Measurements from ENCODE around the gene COQ8A. TPM values are rescaled to one million over a fixed set of nuclear protein-coding genes. Genes with fewer than 3 reads are reported as not detected.
"Not testable (repeated sequence)": the region's sequence is repeated elsewhere in the genome, so short reads cannot be mapped to it uniquely, and the experiment has no call there.

The COQ8A gene
- total RNA-seq, 4 donors from 2014 or later = 53.2 to 94.0 (median 80.8) TPM

GRCh38 chr1:226953175-226953800 is 13.2 kb downstream of the COQ8A start:
- Histone ChIP-seq H3K9me3 (no peaks in the 10 kb centered on the region), H3K36me3 (peaks cover 0 to 11% of the 10 kb centered on the region in 2 donors), H3K4me1 (peaks cover 0 to 57% (median 2%) of the 10 kb centered on the region in 3 donors), H3K4me3 (no peak overlapping the region), H3K27me3 (no peaks in the 10 kb centered on the region), H3K27ac (no peak overlapping the region)
- WGBS, 2 donors (ENCODE audit: low coverage in 1 of 2) = 88 to 97% methylated on average over 4 to 6 of the region's 11 CpGs
- TF ChIP-seq CTCF (IDR thresholded peaks at IDR 0.05) (no peak), POLR2AphosphoS5 (IDR thresholded peaks at IDR 0.05) (peak; percentile 62)
- ATAC-seq = peak; percentile 30

- no peak for ATAC-seq
- no peaks in the 10 kb centered on the region for H3K27me3 ChIP-seq
- H3K36me3 ChIP-seq = peaks cover 0 to 10% of the 10 kb centered on the region in 2 donors
- no peak overlapping the region for H3K4me3 ChIP-seq
- no peaks in the 10 kb centered on the region for H3K9me3 ChIP-seq
- WGBS, 2 donors (ENCODE audit: low coverage in 1 of 2) = 100% methylated on average over 2 of the region's 6 CpGs; no CpG with 5 or more reads in 1 of the 2 donors
- TF ChIP-seq EP300 (IDR thresholded peaks at IDR 0.05) = no peak
- TF ChIP-seq POLR2A (IDR thresholded peaks at IDR 0.05) = no peak
- no peak for TF ChIP-seq POLR2AphosphoS5 (IDR thresholded peaks at IDR 0.05)
- H3K27ac ChIP-seq = no peak overlapping the region
- H3K4me1 ChIP-seq = peaks cover 0 to 62% (median 2%) of the 10 kb centered on the region in 3 donors
These were observed 14.2 kb downstream of the COQ8A start for GRCh38 chr1:226954337-226954736.

- 96% methylated on average over 3 of the region's 4 CpGs; no CpG with 5 or more reads in 1 of the 2 donors for WGBS, 2 donors (ENCODE audit: low coverage in 1 of 2)
- H3K9me3 ChIP-seq = no peaks in the 10 kb centered on the region
- no peaks in the 10 kb centered on the region for H3K27me3 ChIP-seq
- ATAC-seq = no peak
- peaks cover 0 to 6% of the 10 kb centered on the region in 2 donors for H3K36me3 ChIP-seq
- H3K4me3 ChIP-seq = no peak overlapping the region
- no peak overlapping the region for H3K27ac ChIP-seq
- H3K4me1 ChIP-seq = peaks cover 0 to 61% (median 2%) of the 10 kb centered on the region in 3 donors
- TF ChIP-seq POLR2A (IDR thresholded peaks at IDR 0.05) (no peak), CTCF (IDR thresholded peaks at IDR 0.05) (no peak), POLR2AphosphoS5 (IDR thresholded peaks at IDR 0.05) (no peak), EP300 (IDR thresholded peaks at IDR 0.05) (no peak)
These were observed 14.7 kb downstream of the COQ8A start for GRCh38 chr1:226954777-226955176.

- not testable (repeated sequence) for H3K27me3 ChIP-seq, H3K4me3 ChIP-seq, H3K36me3 ChIP-seq, H3K9me3 ChIP-seq, H3K27ac ChIP-seq, ATAC-seq
- WGBS, 2 donors (ENCODE audit: low coverage in 1 of 2) = 92 to 95% methylated on average over 2 of the region's 2 CpGs
- H3K4me1 ChIP-seq = peaks cover 0 to 50% (median 2%) of the 10 kb centered on the region in 3 donors
These were observed 15.8 kb downstream of the COQ8A start for GRCh38 chr1:226955857-226956256.

GRCh38 chr1:226956942-226957713 is 17.0 kb downstream of the COQ8A start:
- no peak for ATAC-seq
- Histone ChIP-seq H3K27me3 (no peaks in the 10 kb centered on the region), H3K4me1 (peaks cover 0 to 46% (median 2%) of the 10 kb centered on the region in 3 donors), H3K36me3 (peaks cover 0 to 8% of the 10 kb centered on the region in 2 donors), H3K9me3 (no peaks in the 10 kb centered on the region), H3K27ac (no peak overlapping the region), H3K4me3 (no peak overlapping the region)
- TF ChIP-seq POLR2AphosphoS5 (IDR thresholded peaks at IDR 0.05) (no peak), POLR2A (IDR thresholded peaks at IDR 0.05) (no peak), EP300 (IDR thresholded peaks at IDR 0.05) (no peak), CTCF (IDR thresholded peaks at IDR 0.05) (no peak)
- WGBS, 2 donors (ENCODE audit: low coverage in 1 of 2) = 97 to 98% methylated on average over 4 of the region's 6 CpGs

All from gastroesophageal sphincter (tissue), 4 donors.